SK-N-SH (cell line): ENCODE measurements around the gene BMP6.

ENCODE experiments used
- CTCF ChIP-seq: fragments of 200-600 bp; sonication (generic); IDR thresholded peaks from 2 replicates; pipeline ENCODE4 v1.6.1; 2017; ENCODE audit warnings: antibody characterized with exemption, mild to moderate bottlenecking, moderate library complexity
- SMC3 ChIP-seq: IDR thresholded peaks from 2 replicates; pipeline ENCODE4 v1.6.1; 2012; ENCODE audit warnings: low read depth, low read length, improper control_type of control experiment

- TF ChIP-seq CTCF (no peak), SMC3 (no peak)
Measured at GRCh38 chr6:7882505-7883257, 156.8 kb downstream of the BMP6 start.
